Right atrium auricular region (tissue), 2 donors: ENCODE measurements around the gene DYNC1LI1. TPM values are rescaled to one million over a fixed set of nuclear protein-coding genes. Genes with fewer than 3 reads are reported as not detected.

Source experiments
- DNase-seq: peaks from one replicate; pipeline ENCODE4 v3.0.0-alpha.2; 2019; ENCODE audit warnings: low spot score
- H3K27ac ChIP-seq, 2 donors: fragments of 200-600 bp; sonication (generic); 1 replicate in 1 of 2; 2 replicates in 1 of 2; pipeline ENCODE4 v1.5.1; 2016 to 2019
- H3K27me3 ChIP-seq, 2 donors: fragments of 200-600 bp; sonication (generic); one replicate each; pipeline versions ENCODE4 v1.5.1 to v1.6.0; 2017 to 2019
- H3K36me3 ChIP-seq: fragments of 200-600 bp; sonication (generic); one replicate; pipeline ENCODE4 v1.5.1; 2016
- H3K4me1 ChIP-seq, 2 donors: fragments of 200-600 bp; sonication (generic); one replicate each; pipeline versions ENCODE4 v1.5.1 to v1.6.0; 2017 to 2019
- H3K4me3 ChIP-seq, 2 donors: fragments of 200-600 bp; sonication (generic); 1 replicate in 1 of 2; 2 replicates in 1 of 2; pipeline ENCODE4 v1.5.1; 2017 to 2019; ENCODE audit warnings: mild to moderate bottlenecking in 1 of 2, moderate library complexity in 1 of 2
- H3K9me3 ChIP-seq, 2 donors: fragments of 200-600 bp; sonication (generic); one replicate each; pipeline ENCODE4 v1.5.1; 2019
- total RNA-seq, 2 donors: library from RNA; depleted of rRNA; stranded (reverse); fragments of >200 nt; gene quantifications; one replicate each; pipeline ENCODE4 v1.1.0, GENCODE V29; 2016
- TF ChIP-seq, protein P1 (sequence below), 2 donors: fragments of 200-600 bp; sonication (generic); IDR thresholded peaks; one replicate each; pipeline ENCODE4 v1.5.1; 2019; ENCODE audit warnings: antibody characterized with exemption in 2 of 2

DYNC1LI1 gene
- total RNA-seq, 2 donors from 2014 or later: 36.6 to 39.7 TPM

DNA sequence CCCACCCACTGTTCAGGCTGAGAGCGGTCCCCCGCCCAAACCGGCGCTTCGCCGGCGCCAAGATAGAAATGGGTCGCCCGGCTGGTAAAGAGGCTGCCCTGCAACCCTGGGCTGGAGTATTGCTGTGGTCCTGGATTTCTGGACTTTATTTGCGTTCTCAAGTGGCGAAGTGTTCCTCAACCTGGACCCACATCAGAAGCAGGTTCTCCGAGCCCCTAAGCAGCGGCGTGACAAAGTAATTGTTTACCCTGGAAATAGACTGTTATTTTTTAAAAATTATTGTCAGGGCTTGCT, 481 bp upstream of the DYNC1LI1 start:
- peak; percentile 75 for DNase-seq
- peak overlapping the region; percentile 95 to 99 for H3K27ac ChIP-seq
- H3K4me1 ChIP-seq: peaks cover 0 to 24% of the 10 kb centered on the region in 2 donors
- TF ChIP-seq, protein P1, sequence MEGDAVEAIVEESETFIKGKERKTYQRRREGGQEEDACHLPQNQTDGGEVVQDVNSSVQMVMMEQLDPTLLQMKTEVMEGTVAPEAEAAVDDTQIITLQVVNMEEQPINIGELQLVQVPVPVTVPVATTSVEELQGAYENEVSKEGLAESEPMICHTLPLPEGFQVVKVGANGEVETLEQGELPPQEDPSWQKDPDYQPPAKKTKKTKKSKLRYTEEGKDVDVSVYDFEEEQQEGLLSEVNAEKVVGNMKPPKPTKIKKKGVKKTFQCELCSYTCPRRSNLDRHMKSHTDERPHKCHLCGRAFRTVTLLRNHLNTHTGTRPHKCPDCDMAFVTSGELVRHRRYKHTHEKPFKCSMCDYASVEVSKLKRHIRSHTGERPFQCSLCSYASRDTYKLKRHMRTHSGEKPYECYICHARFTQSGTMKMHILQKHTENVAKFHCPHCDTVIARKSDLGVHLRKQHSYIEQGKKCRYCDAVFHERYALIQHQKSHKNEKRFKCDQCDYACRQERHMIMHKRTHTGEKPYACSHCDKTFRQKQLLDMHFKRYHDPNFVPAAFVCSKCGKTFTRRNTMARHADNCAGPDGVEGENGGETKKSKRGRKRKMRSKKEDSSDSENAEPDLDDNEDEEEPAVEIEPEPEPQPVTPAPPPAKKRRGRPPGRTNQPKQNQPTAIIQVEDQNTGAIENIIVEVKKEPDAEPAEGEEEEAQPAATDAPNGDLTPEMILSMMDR (IDR thresholded peaks at IDR 0.05): no peak
- no peaks in the 10 kb centered on the region for H3K27me3 ChIP-seq
- peak overlapping the region; percentile 91 to 99 for H3K4me3 ChIP-seq
- H3K36me3 ChIP-seq: peaks cover 4% of the 10 kb centered on the region
- no peaks in the 10 kb centered on the region for H3K9me3 ChIP-seq

DNA sequence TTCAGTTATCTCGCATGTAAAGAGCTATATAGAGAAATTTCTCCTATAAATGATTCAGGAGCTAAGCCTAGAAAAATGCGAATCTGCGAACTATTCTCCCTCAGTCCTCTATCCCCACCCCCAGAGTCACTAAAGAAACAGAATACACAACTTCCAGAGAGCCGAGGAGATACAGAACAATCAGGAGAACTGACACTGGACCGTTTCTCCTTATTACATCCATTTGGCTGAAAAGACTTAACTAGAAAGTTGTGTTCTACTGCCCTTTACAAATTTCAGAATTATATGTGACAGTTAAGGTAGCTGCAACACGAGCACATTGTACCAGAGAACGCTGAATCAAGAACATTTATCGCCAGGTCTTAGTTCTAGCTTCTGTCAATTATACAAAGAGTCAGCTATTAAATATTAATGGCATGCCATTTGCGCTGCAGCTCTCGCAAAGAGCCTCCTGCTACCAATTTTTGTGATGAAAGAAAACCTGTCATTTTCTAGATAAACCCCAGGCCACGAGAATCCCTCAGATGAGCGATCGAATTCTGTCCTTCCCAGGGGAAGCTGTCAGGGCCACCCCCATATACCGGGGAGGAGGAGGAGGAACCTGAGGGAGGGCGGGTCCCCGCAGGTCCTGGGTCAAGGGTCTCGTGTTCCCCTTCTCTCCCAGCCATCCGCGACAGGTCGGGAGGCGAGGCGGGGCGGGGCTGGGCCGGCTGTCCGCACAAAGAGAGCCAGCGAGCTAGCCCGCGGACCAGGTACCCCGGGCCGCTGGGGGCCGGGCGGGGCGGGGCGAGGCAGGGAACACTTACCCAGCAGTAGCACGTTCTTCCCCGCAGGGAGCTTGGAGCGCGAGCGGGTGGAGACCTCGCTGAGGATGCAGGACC, 878 bp downstream of the DYNC1LI1 start:
- Histone ChIP-seq H3K27ac (peak overlapping the region; percentile 95 to 99), H3K27me3 (no peaks in the 10 kb centered on the region), H3K4me3 (peak overlapping the region; percentile 91 to 99), H3K4me1 (peaks cover 0 to 19% of the 10 kb centered on the region in 2 donors), H3K9me3 (no peaks in the 10 kb centered on the region), H3K36me3 (peaks cover 8% of the 10 kb centered on the region)
- peak; percentile 61 for DNase-seq
- TF ChIP-seq, protein P1 (IDR thresholded peaks at IDR 0.05): no peak

DNA sequence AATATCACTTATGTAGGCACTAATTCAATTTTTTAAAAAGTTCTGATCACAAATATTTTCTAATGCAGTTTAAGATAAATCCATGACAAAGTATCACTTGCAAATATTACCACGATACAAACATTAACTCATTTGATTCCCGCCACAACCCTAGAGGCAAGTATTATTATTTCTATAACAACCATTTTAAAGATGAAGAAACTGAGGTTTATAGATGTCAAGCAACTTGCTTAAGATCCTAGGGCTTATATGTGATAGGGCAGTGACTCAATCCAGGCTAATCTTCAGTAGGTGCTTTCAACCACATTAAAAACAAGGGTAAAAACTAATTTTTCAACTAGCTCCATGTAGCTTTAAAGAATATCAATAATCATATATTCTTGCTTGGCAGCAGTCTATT, 1.7 kb downstream of the DYNC1LI1 start:
- Histone ChIP-seq H3K9me3 (no peaks in the 10 kb centered on the region), H3K27me3 (no peaks in the 10 kb centered on the region), H3K4me3 (peak overlapping the region; percentile 91 to 99), H3K36me3 (peaks cover 8% of the 10 kb centered on the region), H3K4me1 (peaks cover 0 to 19% of the 10 kb centered on the region in 2 donors), H3K27ac (peak overlapping the region; percentile 95 to 99)
- TF ChIP-seq, protein P1 (IDR thresholded peaks at IDR 0.05): no peak
- no peak for DNase-seq

DNA sequence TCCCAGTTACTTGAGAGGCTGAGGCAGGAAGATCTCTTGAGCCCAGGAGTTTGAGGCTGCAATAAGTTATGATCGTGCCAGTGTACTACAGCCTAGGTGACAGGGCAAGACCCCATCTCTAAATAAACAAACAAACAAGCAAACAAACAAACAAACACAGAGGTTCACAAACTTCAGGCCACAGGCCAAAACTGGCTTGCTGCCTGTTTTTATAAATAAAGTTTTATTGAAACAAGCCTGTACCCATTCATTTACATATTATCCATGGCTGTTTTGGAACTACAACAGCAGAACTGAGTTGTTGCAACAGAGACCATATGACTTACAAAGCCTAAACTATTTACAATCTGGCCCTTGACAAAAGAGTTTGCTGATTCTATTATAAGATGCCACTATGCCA, 6.5 kb downstream of the DYNC1LI1 start:
- TF ChIP-seq, protein P1 (IDR thresholded peaks at IDR 0.05): no peak
- Histone ChIP-seq H3K27me3 (no peaks in the 10 kb centered on the region), H3K9me3 (no peaks in the 10 kb centered on the region), H3K4me3 (no peak overlapping the region), H3K4me1 (peaks cover 0 to 6% of the 10 kb centered on the region in 2 donors), H3K36me3 (peaks cover 8% of the 10 kb centered on the region), H3K27ac (no peak overlapping the region)
- no peak for DNase-seq

DNA sequence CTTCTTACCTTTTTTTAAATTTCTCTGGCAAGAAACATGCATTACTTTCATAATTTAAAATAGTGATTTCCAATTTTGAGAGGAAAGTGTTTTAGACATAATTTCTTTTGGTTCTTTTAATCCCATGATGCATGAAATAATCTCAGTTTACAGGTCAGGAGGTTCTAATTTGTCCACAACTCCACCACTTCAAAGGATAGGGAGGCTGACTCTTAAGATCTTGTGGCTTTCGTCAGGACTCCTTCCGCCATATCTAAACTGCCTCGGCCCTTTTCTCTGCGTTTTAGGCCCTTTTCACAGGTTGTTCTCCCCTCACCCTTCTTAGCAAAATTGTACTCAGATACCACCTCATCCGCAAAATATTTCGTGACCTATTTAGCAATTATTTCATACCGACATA, 8.0 kb downstream of the DYNC1LI1 start:
- peaks cover 8% of the 10 kb centered on the region for H3K36me3 ChIP-seq
- H3K4me1 ChIP-seq: no peaks in the 10 kb centered on the region
- DNase-seq: no peak
- H3K27me3 ChIP-seq: no peaks in the 10 kb centered on the region
- H3K9me3 ChIP-seq: no peaks in the 10 kb centered on the region
- no peak overlapping the region for H3K4me3 ChIP-seq
- TF ChIP-seq, protein P1 (IDR thresholded peaks at IDR 0.05): no peak
- no peak overlapping the region for H3K27ac ChIP-seq
